ENCODE data around the gene MRPS18A.

The MRPS18A gene

DNA sequence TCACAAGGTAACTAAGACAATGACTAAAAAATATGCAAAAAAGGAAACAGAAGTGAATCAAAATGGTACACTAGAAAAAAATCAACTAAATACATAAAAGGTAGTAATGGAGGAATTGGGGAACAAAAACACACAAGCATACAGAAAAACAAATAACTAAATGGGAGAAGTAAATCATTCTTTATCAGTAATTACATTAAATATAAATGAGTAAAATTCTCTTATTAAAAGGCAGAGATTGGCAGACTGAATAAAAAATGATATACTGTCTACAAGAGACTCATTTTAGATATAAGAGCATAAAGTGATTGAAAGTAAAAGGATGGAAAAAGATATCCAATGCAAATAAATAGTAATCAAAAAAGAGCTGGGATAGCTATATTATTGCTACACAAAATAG lies 43.0 kb upstream of the MRPS18A start:
- Histone ChIP-seq H3K36me3 (ENCODE audit: insufficient read depth, low read length) (no peaks in the 10 kb centered on the region), H3K4me3 (ENCODE audit: low read depth, low read length, poor library complexity, severe bottlenecking) (no peak overlapping the region), H3K9me3 (ENCODE audit: low read length) (peaks cover 8% of the 10 kb centered on the region; the same call in 1 of the 2 replicates), H3K27me3 (ENCODE audit: insufficient read depth, low read length) (no peaks in the 10 kb centered on the region), H3F3A (ENCODE audit: insufficient read depth, low read length) (no peaks in the 10 kb centered on the region), H3K9me2 (ENCODE audit: low read depth, low read length) (no peaks in the 10 kb centered on the region), H4K20me1 (ENCODE audit: insufficient read depth, low read length) (no peaks in the 10 kb centered on the region), H3K4me2 (ENCODE audit: low read length) (no peak overlapping the region), H3K79me2 (ENCODE audit: insufficient read depth, low read length) (no peaks in the 10 kb centered on the region), H2AFZ (ENCODE audit: low read length) (no peak overlapping the region), H3K9ac (ENCODE audit: low read length) (no peak overlapping the region), H3K4me1 (ENCODE audit: insufficient read depth, low read length, severe bottlenecking) (peaks cover 2% of the 10 kb centered on the region), H3K27ac (ENCODE audit: low read depth, low read length, poor library complexity, severe bottlenecking) (no peak overlapping the region)
- TF ChIP-seq EZH2 (IDR thresholded peaks at IDR 0.05; ENCODE audit: borderline replicate concordance, low read length): no peak
- TF ChIP-seq, protein P1, sequence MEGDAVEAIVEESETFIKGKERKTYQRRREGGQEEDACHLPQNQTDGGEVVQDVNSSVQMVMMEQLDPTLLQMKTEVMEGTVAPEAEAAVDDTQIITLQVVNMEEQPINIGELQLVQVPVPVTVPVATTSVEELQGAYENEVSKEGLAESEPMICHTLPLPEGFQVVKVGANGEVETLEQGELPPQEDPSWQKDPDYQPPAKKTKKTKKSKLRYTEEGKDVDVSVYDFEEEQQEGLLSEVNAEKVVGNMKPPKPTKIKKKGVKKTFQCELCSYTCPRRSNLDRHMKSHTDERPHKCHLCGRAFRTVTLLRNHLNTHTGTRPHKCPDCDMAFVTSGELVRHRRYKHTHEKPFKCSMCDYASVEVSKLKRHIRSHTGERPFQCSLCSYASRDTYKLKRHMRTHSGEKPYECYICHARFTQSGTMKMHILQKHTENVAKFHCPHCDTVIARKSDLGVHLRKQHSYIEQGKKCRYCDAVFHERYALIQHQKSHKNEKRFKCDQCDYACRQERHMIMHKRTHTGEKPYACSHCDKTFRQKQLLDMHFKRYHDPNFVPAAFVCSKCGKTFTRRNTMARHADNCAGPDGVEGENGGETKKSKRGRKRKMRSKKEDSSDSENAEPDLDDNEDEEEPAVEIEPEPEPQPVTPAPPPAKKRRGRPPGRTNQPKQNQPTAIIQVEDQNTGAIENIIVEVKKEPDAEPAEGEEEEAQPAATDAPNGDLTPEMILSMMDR (IDR thresholded peaks at IDR 0.05; ENCODE audit: low read length): no peak

GRCh38 chr6:43729537-43729936 lies 41.9 kb upstream of the MRPS18A start:
- H3F3A ChIP-seq (ENCODE audit: insufficient read depth, low read length): no peaks in the 10 kb centered on the region
- peaks cover 8% of the 10 kb centered on the region; the same call in 1 of the 2 replicates for H3K9me3 ChIP-seq (ENCODE audit: low read length)
- no peaks in the 10 kb centered on the region for H4K20me1 ChIP-seq (ENCODE audit: insufficient read depth, low read length)
- TF ChIP-seq, protein P1 (IDR thresholded peaks at IDR 0.05; ENCODE audit: low read length): no peak
- no peaks in the 10 kb centered on the region for H3K79me2 ChIP-seq (ENCODE audit: insufficient read depth, low read length)
- H3K4me1 ChIP-seq (ENCODE audit: insufficient read depth, low read length, severe bottlenecking): peaks cover 13% of the 10 kb centered on the region
- H3K4me2 ChIP-seq (ENCODE audit: low read length): no peak overlapping the region
- no peaks in the 10 kb centered on the region for H3K27me3 ChIP-seq (ENCODE audit: insufficient read depth, low read length)
- H3K9me2 ChIP-seq (ENCODE audit: low read depth, low read length): no peaks in the 10 kb centered on the region
- no peaks in the 10 kb centered on the region for H3K36me3 ChIP-seq (ENCODE audit: insufficient read depth, low read length)
- H3K4me3 ChIP-seq (ENCODE audit: low read depth, low read length, poor library complexity, severe bottlenecking): no peak overlapping the region
- no peak overlapping the region for H2AFZ ChIP-seq (ENCODE audit: low read length)
- H3K9ac ChIP-seq (ENCODE audit: low read length): no peak overlapping the region
- no peak overlapping the region for H3K27ac ChIP-seq (ENCODE audit: low read depth, low read length, poor library complexity, severe bottlenecking)

- Histone ChIP-seq H3K4me1 (ENCODE audit: insufficient read depth, low read length, severe bottlenecking) (peaks cover 19% of the 10 kb centered on the region), H3F3A (ENCODE audit: insufficient read depth, low read length) (no peaks in the 10 kb centered on the region), H3K4me2 (ENCODE audit: low read length) (no peak overlapping the region), H3K36me3 (ENCODE audit: insufficient read depth, low read length) (no peaks in the 10 kb centered on the region), H3K27ac (ENCODE audit: low read depth, low read length, poor library complexity, severe bottlenecking) (no peak overlapping the region), H3K9ac (ENCODE audit: low read length) (no peak overlapping the region), H3K9me3 (ENCODE audit: low read length) (peaks cover 8% of the 10 kb centered on the region; the same call in 1 of the 2 replicates), H3K9me2 (ENCODE audit: low read depth, low read length) (no peaks in the 10 kb centered on the region), H3K27me3 (ENCODE audit: insufficient read depth, low read length) (no peaks in the 10 kb centered on the region), H3K4me3 (ENCODE audit: low read depth, low read length, poor library complexity, severe bottlenecking) (no peak overlapping the region), H4K20me1 (ENCODE audit: insufficient read depth, low read length) (no peaks in the 10 kb centered on the region), H3K79me2 (ENCODE audit: insufficient read depth, low read length) (no peaks in the 10 kb centered on the region), H2AFZ (ENCODE audit: low read length) (no peak overlapping the region)
- TF ChIP-seq, protein P1 (IDR thresholded peaks at IDR 0.05; ENCODE audit: low read length): no peak
- no peak for TF ChIP-seq EZH2 (IDR thresholded peaks at IDR 0.05; ENCODE audit: borderline replicate concordance, low read length)
Measured at GRCh38 chr6:43728586-43728985, 41.0 kb upstream of the MRPS18A start.
